Measurements from ENCODE around the gene ADO.

GRCh38 chr10:62816076-62816330 is 11.5 kb downstream of the ADO start:
- TF ChIP-seq, protein P1, sequence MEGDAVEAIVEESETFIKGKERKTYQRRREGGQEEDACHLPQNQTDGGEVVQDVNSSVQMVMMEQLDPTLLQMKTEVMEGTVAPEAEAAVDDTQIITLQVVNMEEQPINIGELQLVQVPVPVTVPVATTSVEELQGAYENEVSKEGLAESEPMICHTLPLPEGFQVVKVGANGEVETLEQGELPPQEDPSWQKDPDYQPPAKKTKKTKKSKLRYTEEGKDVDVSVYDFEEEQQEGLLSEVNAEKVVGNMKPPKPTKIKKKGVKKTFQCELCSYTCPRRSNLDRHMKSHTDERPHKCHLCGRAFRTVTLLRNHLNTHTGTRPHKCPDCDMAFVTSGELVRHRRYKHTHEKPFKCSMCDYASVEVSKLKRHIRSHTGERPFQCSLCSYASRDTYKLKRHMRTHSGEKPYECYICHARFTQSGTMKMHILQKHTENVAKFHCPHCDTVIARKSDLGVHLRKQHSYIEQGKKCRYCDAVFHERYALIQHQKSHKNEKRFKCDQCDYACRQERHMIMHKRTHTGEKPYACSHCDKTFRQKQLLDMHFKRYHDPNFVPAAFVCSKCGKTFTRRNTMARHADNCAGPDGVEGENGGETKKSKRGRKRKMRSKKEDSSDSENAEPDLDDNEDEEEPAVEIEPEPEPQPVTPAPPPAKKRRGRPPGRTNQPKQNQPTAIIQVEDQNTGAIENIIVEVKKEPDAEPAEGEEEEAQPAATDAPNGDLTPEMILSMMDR (conservative IDR thresholded peaks at IDR 0.05) = no peak
- no peak for TF ChIP-seq ZFX (IDR thresholded peaks at IDR 0.05)
